Colonic mucosa (tissue), 4 donors: ENCODE measurements around the gene SAP30BP. TPM values are rescaled to one million over a fixed set of nuclear protein-coding genes. Genes with fewer than 3 reads are reported as not detected.
A peak's percentile ranks its signal among the peaks of the same experiment; 100 is the strongest.

Experiments used
- DNase-seq: peaks from one replicate; pipeline ENCODE4 v3.0.0-alpha.2; 2020
- H3K27ac ChIP-seq: fragments of 200-600 bp; one replicate; pipeline ENCODE4 v1.8.0; 2021
- H3K27me3 ChIP-seq: fragments of 200-600 bp; one replicate; pipeline ENCODE4 v1.8.0; 2021
- H3K36me3 ChIP-seq: fragments of 200-600 bp; one replicate; pipeline ENCODE4 v1.8.0; 2021
- H3K4me1 ChIP-seq: fragments of 200-600 bp; one replicate; pipeline ENCODE4 v1.8.0; 2021; ENCODE audit warnings: mild to moderate bottlenecking
- H3K4me3 ChIP-seq: fragments of 200-600 bp; one replicate; pipeline ENCODE4 v1.8.0; 2021
- H3K9ac ChIP-seq, 2 donors: one replicate each; pipeline ENCODE4 v1.7.0; 2013; ENCODE audit warnings: control low read depth in 2 of 2, low read depth in 2 of 2, low read length in 2 of 2
- H3K9me3 ChIP-seq: fragments of 200-600 bp; one replicate; pipeline ENCODE4 v1.8.0; 2021
- CTCF ChIP-seq: fragments of 200-600 bp; IDR thresholded peaks from one replicate; pipeline ENCODE4 v1.8.0; 2022; ENCODE audit warnings: antibody characterized with exemption, mild to moderate bottlenecking
- intact Hi-C: fragments of 100-400 bp; cut with DNase I; formaldehyde crosslinking; loops from one replicate; pipeline ENCODE4 v1.14.1; 2022
- total RNA-seq, 2 donors: library from RNA; stranded (reverse); fragmentation: NEBNext Ultra II Directional in 1 of 2; extraction: Animal tissue kit (Norgen Biotek cat#: 25700) in 1 of 2; gene quantifications; one replicate each; pipeline ENCODE4 v1.2.1, GENCODE V29; 2021
- donor health status: healthy.
- donor health status: DM: no; HTN: no; CAD: no.
- donor health status: DM: no; HTN: no; CAD: no.

The SAP30BP gene
- total RNA-seq, 2 donors from 2014 or later = 68.0 to 68.1 TPM

DNA sequence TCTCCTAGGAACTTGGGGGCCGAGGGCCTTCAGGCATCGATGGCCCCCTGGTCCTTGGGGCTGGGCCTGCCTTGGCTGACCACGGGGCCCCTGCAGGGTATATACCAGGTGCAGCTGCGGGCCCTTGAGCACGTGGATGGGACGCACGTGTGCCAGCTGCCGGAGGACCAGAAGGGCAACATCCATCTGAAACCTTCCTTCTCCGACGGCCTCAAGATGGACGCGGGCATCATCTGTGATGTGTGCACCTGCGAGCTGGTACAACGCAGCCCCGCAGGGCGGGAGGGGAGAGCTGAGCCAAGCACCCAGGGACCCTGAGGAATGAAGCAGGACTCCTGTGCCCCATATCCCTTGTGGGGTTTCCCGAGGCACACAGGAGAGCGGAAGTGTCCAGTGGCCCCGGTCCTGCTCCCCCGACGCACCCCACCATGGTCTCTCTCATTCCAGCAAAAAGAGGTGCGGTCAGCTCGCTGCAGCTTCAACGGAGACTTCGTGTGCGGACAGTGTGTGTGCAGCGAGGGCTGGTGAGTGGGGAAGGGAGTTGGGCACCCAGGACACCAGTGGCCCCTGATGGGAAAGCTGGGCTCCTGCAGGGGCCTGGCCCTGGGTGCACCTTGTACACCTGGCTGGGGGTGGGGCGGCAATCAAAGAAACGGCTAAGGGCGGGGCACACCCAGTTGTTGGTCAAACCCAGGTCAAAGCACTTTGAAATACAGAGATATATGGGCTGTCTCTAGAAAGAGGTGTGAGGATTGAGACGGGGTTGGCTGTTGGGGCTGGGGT is 64.8 kb downstream of the SAP30BP start:
- peaks cover 3% of the 10 kb centered on the region for H3K4me1 ChIP-seq
- no peak for TF ChIP-seq CTCF
- H3K9me3 ChIP-seq = no peaks in the 10 kb centered on the region
- peaks cover 8% of the 10 kb centered on the region for H3K36me3 ChIP-seq
- H3K4me3 ChIP-seq = no peak overlapping the region
- peak overlapping the region; percentile 31 for H3K27ac ChIP-seq
- H3K27me3 ChIP-seq = no peaks in the 10 kb centered on the region
- peak overlapping the region; percentile 12 to 70 for H3K9ac ChIP-seq
- DNase-seq = peak; percentile 92
- intact Hi-C loops = no loop called here

DNA sequence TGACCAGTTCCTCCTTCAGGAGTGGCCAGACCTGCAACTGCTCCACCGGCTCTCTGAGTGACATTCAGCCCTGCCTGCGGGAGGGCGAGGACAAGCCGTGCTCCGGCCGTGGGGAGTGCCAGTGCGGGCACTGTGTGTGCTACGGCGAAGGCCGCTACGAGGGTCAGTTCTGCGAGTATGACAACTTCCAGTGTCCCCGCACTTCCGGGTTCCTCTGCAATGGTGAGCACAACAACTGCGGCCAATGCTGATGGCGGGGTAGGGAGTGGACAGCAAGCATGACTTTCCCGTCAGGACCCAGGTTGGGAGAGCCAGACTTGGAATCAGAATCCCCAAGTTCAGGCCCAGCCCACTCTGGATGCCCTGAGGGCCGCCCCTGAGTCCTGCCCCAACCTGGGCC is 66.3 kb downstream of the SAP30BP start:
- intact Hi-C loops = no loop called here
- H3K9me3 ChIP-seq = no peaks in the 10 kb centered on the region
- peaks cover 8% of the 10 kb centered on the region for H3K36me3 ChIP-seq
- H3K4me3 ChIP-seq = no peak overlapping the region
- H3K4me1 ChIP-seq = peaks cover 3% of the 10 kb centered on the region
- H3K27me3 ChIP-seq = no peaks in the 10 kb centered on the region
- no peak overlapping the region for H3K27ac ChIP-seq
- H3K9ac ChIP-seq = no peak overlapping the region
- no peak for TF ChIP-seq CTCF
- no peak for DNase-seq

- Histone ChIP-seq H3K4me1 (peaks cover 3% of the 10 kb centered on the region), H3K9ac (peak overlapping the region in 1 of 2 donors; percentile 41), H3K4me3 (no peak overlapping the region), H3K27ac (no peak overlapping the region), H3K9me3 (no peaks in the 10 kb centered on the region), H3K36me3 (peaks cover 8% of the 10 kb centered on the region), H3K27me3 (no peaks in the 10 kb centered on the region)
- DNase-seq = no peak
- intact Hi-C loops = no loop called here
- no peak for TF ChIP-seq CTCF
Observed at GRCh38 chr17:75734674-75735294, 67.6 kb downstream of the SAP30BP start.

- Histone ChIP-seq H3K4me3 (no peak overlapping the region), H3K9ac (no peak overlapping the region), H3K36me3 (peaks cover 8% of the 10 kb centered on the region), H3K9me3 (no peaks in the 10 kb centered on the region), H3K4me1 (peaks cover 3% of the 10 kb centered on the region), H3K27ac (no peak overlapping the region), H3K27me3 (no peaks in the 10 kb centered on the region)
- TF ChIP-seq CTCF = no peak
- no peak for DNase-seq
- intact Hi-C loops = no loop called here
Observed at GRCh38 chr17:75736173-75736835, 69.2 kb downstream of the SAP30BP start.

DNA sequence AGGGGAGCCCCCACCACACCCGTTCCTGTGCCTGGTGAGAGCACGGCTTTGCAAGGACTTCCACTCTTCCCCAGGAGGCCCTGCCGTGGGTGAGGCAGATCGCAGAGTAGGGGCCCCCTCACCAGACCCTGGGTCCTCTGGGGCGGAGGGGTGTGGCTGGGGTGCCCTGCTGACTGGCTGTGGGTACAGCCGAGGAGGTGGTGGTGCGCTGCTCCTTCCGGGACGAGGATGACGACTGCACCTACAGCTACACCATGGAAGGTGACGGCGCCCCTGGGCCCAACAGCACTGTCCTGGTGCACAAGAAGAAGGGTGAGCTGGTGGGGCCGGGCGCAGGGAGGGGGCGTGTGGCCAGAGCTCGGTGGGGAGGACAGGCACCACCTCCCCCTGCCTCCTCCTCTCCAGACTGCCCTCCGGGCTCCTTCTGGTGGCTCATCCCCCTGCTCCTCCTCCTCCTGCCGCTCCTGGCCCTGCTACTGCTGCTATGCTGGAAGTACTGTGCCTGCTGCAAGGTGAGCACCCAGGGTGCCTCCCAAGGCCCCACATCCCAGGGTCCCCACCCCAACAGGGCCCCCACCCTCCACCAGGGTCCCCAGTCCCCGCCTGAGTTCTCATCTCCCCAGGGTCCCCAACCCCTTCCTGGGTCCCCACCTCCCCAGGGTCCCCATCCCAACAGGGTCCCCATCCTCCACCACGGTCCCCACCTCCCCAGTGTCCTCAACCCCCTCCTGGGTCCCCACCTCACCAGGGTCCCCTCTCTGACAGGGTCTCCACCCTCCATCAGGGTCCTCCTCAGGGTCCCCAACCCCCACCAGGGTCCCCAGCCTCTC is 70.2 kb downstream of the SAP30BP start:
- Histone ChIP-seq H3K27ac (no peak overlapping the region), H3K4me1 (peaks cover 3% of the 10 kb centered on the region), H3K9ac (no peak overlapping the region), H3K36me3 (peaks cover 8% of the 10 kb centered on the region), H3K4me3 (no peak overlapping the region), H3K27me3 (no peaks in the 10 kb centered on the region), H3K9me3 (no peaks in the 10 kb centered on the region)
- intact Hi-C loops = no loop called here
- DNase-seq = no peak
- no peak for TF ChIP-seq CTCF
